ENCODE data around the gene MMADHC.

MMADHC gene

GRCh38 chr2:149595056-149595963, 7.7 kb upstream of the MMADHC start:
- peak; percentile 44 for TF ChIP-seq RAD21 (IDR thresholded peaks at IDR 0.05; ENCODE audit: low read depth)
- TF ChIP-seq ZBTB7A (IDR thresholded peaks at IDR 0.05; ENCODE audit: low read depth): no peak

- TF ChIP-seq YY1 (IDR thresholded peaks at IDR 0.05; ENCODE audit: low read depth) (no peak), CEBPB (IDR thresholded peaks at IDR 0.05) (no peak), ZBTB7A (IDR thresholded peaks at IDR 0.05; ENCODE audit: low read depth) (no peak), FOXM1 (IDR thresholded peaks at IDR 0.05; ENCODE audit: borderline replicate concordance, low read depth) (no peak), EP300 (IDR thresholded peaks at IDR 0.05; ENCODE audit: borderline replicate concordance) (no peak), NFIC (IDR thresholded peaks at IDR 0.05) (no peak), USF1 (IDR thresholded peaks at IDR 0.05) (no peak), TAF1 (IDR thresholded peaks at IDR 0.05; ENCODE audit: low read depth) (no peak), CREB1 (IDR thresholded peaks at IDR 0.05; ENCODE audit: low read depth) (no peak), MAX (IDR thresholded peaks at IDR 0.05) (no peak), EGR1 (IDR thresholded peaks at IDR 0.05) (no peak), REST (IDR thresholded peaks at IDR 0.05; ENCODE audit: low read depth) (no peak), TCF12 (IDR thresholded peaks at IDR 0.05; ENCODE audit: low read depth) (no peak), TEAD4 (IDR thresholded peaks at IDR 0.05) (no peak), RAD21 (IDR thresholded peaks at IDR 0.05; ENCODE audit: low read depth) (no peak)
Observed at GRCh38 chr2:149594411-149594810, 6.8 kb upstream of the MMADHC start.

GRCh38 chr2:149587950-149588487, 444 bp upstream of the MMADHC start:
- TF ChIP-seq USF1 (IDR thresholded peaks at IDR 0.05) (no peak), REST (IDR thresholded peaks at IDR 0.05; ENCODE audit: low read depth) (no peak), TCF12 (IDR thresholded peaks at IDR 0.05; ENCODE audit: low read depth) (no peak), EP300 (IDR thresholded peaks at IDR 0.05; ENCODE audit: borderline replicate concordance) (no peak), CEBPB (IDR thresholded peaks at IDR 0.05) (no peak)

GRCh38 chr2:149586898-149587219, 716 bp downstream of the MMADHC start:
- no peak for TF ChIP-seq USF1 (IDR thresholded peaks at IDR 0.05)
- TF ChIP-seq REST (IDR thresholded peaks at IDR 0.05; ENCODE audit: low read depth): no peak
- TF ChIP-seq FOXM1 (IDR thresholded peaks at IDR 0.05; ENCODE audit: borderline replicate concordance, low read depth): no peak
- no peak for TF ChIP-seq TAF1 (IDR thresholded peaks at IDR 0.05; ENCODE audit: low read depth)
- TF ChIP-seq EP300 (IDR thresholded peaks at IDR 0.05; ENCODE audit: borderline replicate concordance): no peak
- no peak for TF ChIP-seq ZBTB7A (IDR thresholded peaks at IDR 0.05; ENCODE audit: low read depth)
- no peak for TF ChIP-seq EGR1 (IDR thresholded peaks at IDR 0.05)
- no peak for TF ChIP-seq NFIC (IDR thresholded peaks at IDR 0.05)
- no peak for TF ChIP-seq TEAD4 (IDR thresholded peaks at IDR 0.05)
- no peak for TF ChIP-seq YY1 (IDR thresholded peaks at IDR 0.05; ENCODE audit: low read depth)
- TF ChIP-seq RAD21 (IDR thresholded peaks at IDR 0.05; ENCODE audit: low read depth): no peak
- TF ChIP-seq CEBPB (IDR thresholded peaks at IDR 0.05): no peak
- TF ChIP-seq CREB1 (IDR thresholded peaks at IDR 0.05; ENCODE audit: low read depth): no peak
- no peak for TF ChIP-seq MAX (IDR thresholded peaks at IDR 0.05)
- TF ChIP-seq TCF12 (IDR thresholded peaks at IDR 0.05; ENCODE audit: low read depth): no peak

Measured in Ishikawa (cell line).